ENCODE measurements around the gene ZNF764.
"Not testable (repeated sequence)": the region's sequence is repeated elsewhere in the genome, so short reads cannot be mapped to it uniquely, and the experiment has no call there.

ZNF764 gene

GRCh38 chr16:30526137-30526822, 31.9 kb downstream of the ZNF764 start, which contains the start of gene ZNF768:
ZNF768 (minus strand) TSS chr16:30526566; CDS start chr16:30526413, 153 bp downstream.
- DNase-seq = peak in 1 of 2 experiments; percentile 67

GRCh38 chr16:30525844-30526136, 32.4 kb downstream of the ZNF764 start:
- DNase-seq = no peak

- DNase-seq = no peak
Observed at GRCh38 chr16:30524575-30525568, 33.3 kb downstream of the ZNF764 start.

GRCh38 chr16:30523768-30524574, 34.2 kb downstream of the ZNF764 start:
- DNase-seq = no peak

- not testable (repeated sequence) for DNase-seq
Observed at GRCh38 chr16:30522702-30523463, 35.3 kb downstream of the ZNF764 start.

GRCh38 chr16:30521873-30522641, 36.1 kb downstream of the ZNF764 start:
- DNase-seq = no peak

GRCh38 chr16:30521476-30521872, 36.7 kb downstream of the ZNF764 start:
- no peak for DNase-seq

- no peak for DNase-seq
Observed at GRCh38 chr16:30519120-30520049, 38.8 kb downstream of the ZNF764 start.

- DNase-seq = no peak
Observed at GRCh38 chr16:30518552-30518951, 39.6 kb downstream of the ZNF764 start.

GRCh38 chr16:30515275-30515674, 42.9 kb downstream of the ZNF764 start:
- no peak for DNase-seq

GRCh38 chr16:30511509-30511908, 46.7 kb downstream of the ZNF764 start:
- no peak for DNase-seq

- DNase-seq = no peak
Observed at GRCh38 chr16:30510376-30510938, 47.7 kb downstream of the ZNF764 start.

- DNase-seq = no peak
Observed at GRCh38 chr16:30509081-30509765, 49.0 kb downstream of the ZNF764 start.

Data from NCI-H446 (cell line).